Loucy (cell line): ENCODE results near the gene UQCRFS1.

ENCODE experiments used
- CTCF ChIP-seq: fragments of 200-600 bp; sonication (generic); conservative IDR thresholded peaks from 2 replicates; pipeline ENCODE4 v1.5.1; 2014; ENCODE audit warnings: mild to moderate bottlenecking, antibody characterized with exemption, low read length
- EZH2phosphoT487 ChIP-seq: fragments of 200-600 bp; IDR thresholded peaks from 2 replicates; pipeline ENCODE4 v1.6.1; 2018; ENCODE audit warnings: antibody characterized with exemption, mild to moderate bottlenecking, moderate library complexity, borderline replicate concordance

- TF ChIP-seq CTCF (no peak), EZH2phosphoT487 (no peak)
Observed at GRCh38 chr19:29259867-29260281, 46.9 kb upstream of the UQCRFS1 start.
